H4 (cell line): ENCODE data around the gene IL20RB. TPM values are rescaled to one million over a fixed set of nuclear protein-coding genes. Genes with fewer than 3 reads are reported as not detected.

Experiments
- DNase-seq: peaks from one replicate; pipeline ENCODE4 v3.0.0-alpha.2; 2015; ENCODE audit warnings: low spot score
- total RNA-seq: library from RNA; depleted of rRNA; stranded (reverse); fragments of >200 nt; shearing (Covaris generic); gene quantifications from 2 replicates; pipeline ENCODE4 v1.2.3, GENCODE V29; 2014; rRNA removed

The IL20RB gene
- 61.5 and 69.6 TPM in 2 replicates for total RNA-seq

- peak; percentile 78 for DNase-seq
Measured at GRCh38 chr3:136957751-136958288, at the start of gene IL20RB. IL20RB (plus strand) TSS chr3:136957983; CDS start chr3:136958114, 131 bp downstream.

- DNase-seq, result no peak
Measured at GRCh38 chr3:136908297-136908696, 49.5 kb upstream of the IL20RB start.

GRCh38 chr3:136909187-136909586 is 48.6 kb upstream of the IL20RB start:
- DNase-seq, result no peak

GRCh38 chr3:136910697-136911096 is 47.1 kb upstream of the IL20RB start:
- DNase-seq, result no peak

- DNase-seq, result no peak
Measured at GRCh38 chr3:136913168-136913567, 44.6 kb upstream of the IL20RB start.

GRCh38 chr3:136914739-136915138 is 43.0 kb upstream of the IL20RB start:
- no peak for DNase-seq

- no peak for DNase-seq
Measured at GRCh38 chr3:136916223-136916622, 41.6 kb upstream of the IL20RB start.

- no peak for DNase-seq
Measured at GRCh38 chr3:136919799-136920580, 37.8 kb upstream of the IL20RB start.

GRCh38 chr3:136920904-136921611 is 36.7 kb upstream of the IL20RB start:
- no peak for DNase-seq

GRCh38 chr3:136925425-136926190 is 32.2 kb upstream of the IL20RB start:
- DNase-seq, result no peak

GRCh38 chr3:136928240-136928639 is 29.5 kb upstream of the IL20RB start:
- DNase-seq, result no peak

- DNase-seq, result peak; percentile 19
Measured at GRCh38 chr3:136929977-136930670, 27.7 kb upstream of the IL20RB start.

- no peak for DNase-seq
Measured at GRCh38 chr3:136931606-136932005, 26.2 kb upstream of the IL20RB start.

- no peak for DNase-seq
Measured at GRCh38 chr3:136932523-136932922, 25.3 kb upstream of the IL20RB start.

GRCh38 chr3:136932978-136933772 is 24.6 kb upstream of the IL20RB start:
- no peak for DNase-seq

GRCh38 chr3:136937175-136937574 is 20.6 kb upstream of the IL20RB start:
- DNase-seq, result no peak

- no peak for DNase-seq
Measured at GRCh38 chr3:136937851-136938250, 19.9 kb upstream of the IL20RB start.

- DNase-seq, result no peak
Measured at GRCh38 chr3:136938334-136938733, 19.4 kb upstream of the IL20RB start.

GRCh38 chr3:136939489-136939888 is 18.3 kb upstream of the IL20RB start:
- no peak for DNase-seq

GRCh38 chr3:136942803-136943202 is 15.0 kb upstream of the IL20RB start:
- peak; percentile 13 for DNase-seq

- no peak for DNase-seq
Measured at GRCh38 chr3:136943436-136943835, 14.3 kb upstream of the IL20RB start.
